HG02981 (cell line): ENCODE results near the gene TNS1.

Experiments
- ATAC-seq: cut with Tn5 transposase; IDR thresholded peaks from one replicate; pipeline ENCODE4 v1.9.1; 2021; ENCODE audit warnings: mild to moderate bottlenecking, moderate library complexity; ENCODE audit not compliant: unreplicated experiment

Gene TNS1

DNA sequence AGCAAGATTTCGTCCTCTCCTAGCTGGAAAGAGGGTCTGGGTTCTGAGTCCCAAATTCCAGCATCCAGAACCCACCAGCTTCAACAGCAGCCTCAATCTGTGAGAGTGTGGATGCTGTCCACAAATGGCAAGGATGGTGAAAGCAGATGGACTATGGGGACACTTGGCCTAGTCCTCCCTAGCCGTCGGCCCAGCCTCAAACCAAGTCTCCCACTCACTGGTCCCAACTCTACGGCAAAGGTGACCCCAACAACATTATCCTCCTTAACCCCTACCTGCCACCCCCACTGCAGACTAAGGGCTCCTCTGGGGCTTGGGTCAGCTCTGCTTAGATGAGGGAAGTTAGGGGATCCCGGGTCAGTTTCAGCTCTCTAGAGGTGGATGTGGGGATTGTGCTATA lies 57.3 kb downstream of the TNS1 start:
- no peak for ATAC-seq

DNA sequence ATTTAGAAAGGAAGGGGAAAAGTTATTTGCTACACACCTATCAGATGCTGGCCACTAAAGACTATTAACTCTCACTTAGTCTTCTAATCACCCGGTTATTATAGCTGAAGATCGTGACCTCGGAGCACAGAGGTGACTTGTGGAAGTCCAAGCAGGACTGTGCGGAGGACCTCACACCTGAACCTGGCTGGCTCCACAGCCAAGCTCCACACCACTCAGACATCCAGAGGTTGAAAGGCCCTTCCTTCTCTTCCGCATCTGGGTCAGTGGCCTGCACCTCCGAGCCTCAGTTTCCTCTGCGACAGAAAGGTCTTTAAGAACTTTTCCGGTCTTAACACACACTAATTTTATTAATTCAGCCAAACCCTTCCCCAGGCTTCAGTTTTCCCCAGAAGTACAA lies 57.9 kb downstream of the TNS1 start:
- ATAC-seq = no peak

DNA sequence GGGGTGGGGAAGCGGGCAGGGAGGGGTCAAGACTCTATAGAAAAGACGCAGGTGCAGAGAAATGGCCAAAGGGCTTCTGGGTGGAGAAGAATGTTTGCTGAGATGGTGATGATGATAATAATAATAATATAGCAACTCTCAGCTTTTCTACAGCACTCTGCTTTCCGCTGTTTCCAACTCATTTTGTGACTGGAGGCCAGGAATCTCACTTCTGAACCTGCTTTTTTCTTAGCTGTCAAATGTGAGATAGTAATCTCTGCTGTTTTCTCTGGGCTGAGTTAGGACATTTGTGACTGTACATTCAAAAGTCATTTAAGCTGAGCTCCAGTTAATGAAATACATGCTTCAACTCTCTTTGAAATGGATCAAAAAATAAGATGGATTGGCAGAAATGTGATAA lies 58.4 kb downstream of the TNS1 start:
- ATAC-seq = no peak

DNA sequence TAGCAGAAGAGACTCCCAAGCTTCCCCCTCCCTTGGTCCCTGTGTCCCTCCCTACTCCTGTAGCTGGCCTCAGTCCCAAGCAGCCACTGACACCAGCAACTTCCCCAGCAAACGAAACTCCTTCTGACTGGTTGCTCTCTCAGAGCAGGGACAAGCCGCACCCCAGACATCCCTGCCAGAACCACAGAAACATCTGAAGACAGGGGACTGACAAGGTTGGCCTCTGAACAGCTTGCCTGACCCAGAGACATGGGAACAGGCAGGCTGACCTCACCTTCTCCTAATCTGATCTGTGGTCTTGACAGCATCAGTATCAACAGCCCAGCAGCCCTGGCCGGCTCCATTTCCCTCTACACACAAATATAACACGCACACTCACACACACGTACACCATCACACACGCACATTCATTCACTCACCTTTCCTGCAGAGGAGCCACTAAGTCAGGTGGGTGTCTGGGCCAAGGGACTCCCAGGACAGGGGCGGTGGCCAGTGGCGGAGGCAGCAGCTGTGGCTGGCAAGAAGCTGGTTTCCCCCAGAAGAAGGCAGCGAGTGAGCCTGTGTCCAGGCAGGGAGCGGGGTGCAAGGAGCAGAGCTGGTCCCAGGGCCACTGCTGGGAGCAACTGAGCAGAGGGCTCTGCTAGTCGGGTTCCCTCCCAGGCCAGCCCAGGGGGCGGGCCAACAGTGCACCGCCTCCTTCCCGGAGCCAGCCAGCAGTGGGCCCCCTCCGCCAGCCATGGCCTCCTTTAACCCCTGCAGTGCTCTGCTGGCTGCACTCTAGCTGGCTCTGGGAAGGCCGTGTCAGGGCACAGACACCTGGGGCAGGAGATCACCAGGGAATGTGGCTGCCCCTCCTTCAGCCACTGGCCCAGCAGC lies 59.1 kb downstream of the TNS1 start:
- no peak for ATAC-seq

DNA sequence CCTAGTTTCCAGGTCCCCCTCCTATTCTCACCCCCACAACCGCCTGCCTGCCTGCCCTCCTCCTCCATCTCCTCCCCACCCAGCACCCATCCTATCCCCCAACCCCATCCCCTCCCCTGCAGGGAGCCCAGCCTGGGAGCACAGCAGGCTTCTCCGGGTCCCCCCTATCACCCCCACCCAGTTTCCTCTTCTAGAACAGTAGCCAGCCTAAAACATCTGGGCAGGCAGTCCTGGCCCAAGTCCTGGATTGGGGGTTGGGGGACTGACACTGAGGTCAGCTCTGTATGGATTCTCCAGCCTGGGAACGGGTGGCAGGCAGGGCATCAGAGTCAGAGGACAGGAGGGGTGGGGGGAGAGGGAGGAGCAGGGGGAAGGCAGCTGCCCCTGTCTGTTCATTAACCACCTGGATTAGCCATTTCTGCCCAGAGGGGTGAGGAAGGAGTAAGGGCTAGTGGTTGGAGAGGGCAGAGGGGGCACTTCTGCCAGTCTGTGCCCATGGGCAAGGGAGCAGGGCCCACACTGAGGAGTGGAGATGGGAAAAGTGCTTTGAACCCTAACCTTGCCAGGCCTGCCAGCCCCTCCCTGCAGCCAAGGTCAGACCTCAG lies 60.0 kb downstream of the TNS1 start:
- ATAC-seq = no peak

DNA sequence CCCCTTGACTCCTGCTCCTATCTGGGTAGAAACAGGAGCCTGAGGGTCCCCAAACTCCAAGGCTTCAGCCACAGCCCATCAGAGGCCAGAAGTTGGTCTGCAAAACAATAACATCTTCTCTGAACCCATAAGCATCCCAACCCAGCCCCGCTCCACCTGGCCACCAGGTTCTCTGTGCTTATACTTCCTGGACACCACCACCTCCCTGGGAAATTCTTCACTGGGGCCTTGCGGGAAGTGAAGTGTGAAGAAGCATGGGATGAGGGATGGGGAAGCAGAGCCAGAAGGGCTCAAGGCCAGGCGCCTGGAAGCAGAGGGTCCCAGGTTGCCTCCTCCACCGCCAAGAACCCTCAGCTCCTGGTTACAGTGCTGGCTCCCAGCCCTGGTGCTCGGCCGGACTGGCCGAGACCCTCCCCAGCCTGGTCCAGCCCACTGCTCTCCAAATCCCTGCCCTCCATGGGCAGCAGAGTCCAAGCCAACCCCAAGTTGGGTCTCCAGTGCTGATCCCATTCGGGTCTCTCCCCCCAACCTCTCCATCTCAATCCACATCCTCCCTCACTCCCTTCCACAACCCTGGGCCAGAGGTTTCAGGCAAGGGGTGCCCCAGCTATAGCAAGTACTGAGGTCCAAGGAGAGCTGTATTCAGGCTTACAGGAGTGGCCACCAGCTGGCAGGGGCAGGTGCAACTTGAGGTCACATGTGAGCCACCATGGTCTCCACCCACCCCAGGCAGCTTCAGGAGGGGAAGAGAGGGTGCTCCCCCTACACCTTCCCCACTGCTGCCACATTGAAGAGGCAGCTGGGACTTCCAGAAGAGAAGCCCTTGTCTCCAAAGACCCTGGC lies 60.7 kb downstream of the TNS1 start:
- no peak for ATAC-seq

DNA sequence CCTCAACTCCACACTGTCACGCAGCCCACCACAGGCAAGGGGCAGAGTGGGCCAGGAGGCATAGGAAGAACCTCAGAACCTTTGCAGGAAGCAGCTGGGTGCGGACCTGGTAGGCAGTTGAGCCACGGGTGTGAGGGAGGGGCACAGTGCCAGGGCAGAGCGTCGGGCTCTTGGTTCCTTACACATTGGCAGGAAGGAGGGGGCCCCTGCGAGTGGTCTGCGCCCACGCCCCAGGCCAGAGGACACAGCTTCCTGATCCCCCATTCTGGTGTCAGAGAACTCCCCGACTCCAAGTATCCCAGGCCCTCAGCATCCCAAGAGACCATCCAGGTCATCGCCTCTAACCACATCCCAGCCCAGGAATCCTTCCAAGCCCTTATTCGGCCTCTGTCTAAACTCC lies 61.5 kb downstream of the TNS1 start:
- no peak for ATAC-seq

DNA sequence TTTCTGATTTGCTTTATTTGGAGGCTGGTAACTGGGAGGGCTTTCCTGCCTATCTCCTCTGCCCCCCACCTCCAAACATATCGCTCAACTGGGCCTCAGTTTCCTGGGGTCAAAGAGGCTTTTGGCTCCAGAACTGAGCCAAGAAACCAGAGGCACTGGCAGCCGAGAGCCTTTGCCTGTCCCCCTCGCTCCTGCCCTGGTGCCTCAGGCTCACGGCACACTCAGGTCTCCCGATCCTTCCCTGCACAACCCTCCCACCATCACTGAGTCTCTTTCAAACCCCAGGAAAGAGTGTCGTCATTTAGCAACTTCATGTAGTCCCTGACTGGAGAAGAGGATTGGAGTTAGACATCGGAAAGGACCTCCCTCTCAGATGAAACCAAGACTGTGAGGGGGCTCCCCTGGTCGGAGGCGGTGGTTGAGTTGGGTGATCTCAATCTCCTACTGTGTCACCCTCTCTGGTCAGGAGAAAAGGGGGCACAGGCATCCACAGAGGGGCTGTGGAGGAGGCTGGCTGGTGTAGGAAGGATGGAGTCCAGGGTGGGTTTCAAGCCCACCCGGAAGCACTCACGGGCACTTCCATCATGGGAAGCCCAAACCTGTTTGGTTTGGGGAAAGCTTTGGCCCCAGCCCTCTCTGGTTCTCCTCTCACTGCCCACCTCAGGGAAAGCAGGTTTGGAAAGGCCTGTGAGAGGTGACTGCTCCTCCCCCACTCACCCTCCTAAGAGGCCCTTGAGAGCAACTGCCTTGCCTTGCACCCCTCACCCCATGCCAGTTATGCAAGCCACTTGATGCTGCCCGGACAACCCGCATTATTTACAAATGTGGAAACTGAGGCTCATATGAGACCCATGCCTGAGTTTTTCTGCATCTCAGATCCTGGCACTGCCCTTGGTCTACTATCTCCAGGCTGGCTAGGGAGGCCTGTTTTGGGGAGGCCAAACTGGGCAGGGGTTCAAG lies 62.3 kb downstream of the TNS1 start:
- no peak for ATAC-seq

DNA sequence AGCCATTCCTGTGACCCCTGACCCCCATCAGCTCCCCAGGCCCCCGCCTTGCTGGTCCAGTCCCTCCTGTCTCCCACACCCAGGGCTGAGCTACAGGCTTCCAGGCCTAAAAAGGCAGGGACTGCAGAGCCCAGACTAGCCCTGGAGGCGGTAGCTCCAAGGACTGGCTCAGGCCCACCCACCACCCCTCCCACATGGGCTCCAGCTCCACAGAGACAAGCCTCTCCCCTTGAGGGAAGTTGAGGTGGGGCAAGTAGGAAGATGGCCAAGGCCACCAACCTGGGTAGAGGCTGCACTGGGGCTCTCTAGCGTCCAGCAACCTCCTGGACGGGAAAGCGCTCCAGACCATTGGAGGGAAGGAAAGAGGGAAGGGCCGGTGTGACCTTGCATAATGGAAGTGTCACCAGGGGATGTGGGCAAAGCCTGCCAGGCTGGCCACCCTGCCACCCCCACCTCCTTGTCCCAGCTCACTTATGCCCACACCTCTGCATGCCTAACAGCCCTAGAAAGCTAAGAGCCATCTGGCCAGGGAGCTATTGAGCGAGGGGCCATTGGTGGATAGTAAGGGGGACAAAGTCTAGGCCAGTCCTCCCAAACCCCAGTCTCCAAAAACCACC lies 63.1 kb downstream of the TNS1 start:
- ATAC-seq = no peak

DNA sequence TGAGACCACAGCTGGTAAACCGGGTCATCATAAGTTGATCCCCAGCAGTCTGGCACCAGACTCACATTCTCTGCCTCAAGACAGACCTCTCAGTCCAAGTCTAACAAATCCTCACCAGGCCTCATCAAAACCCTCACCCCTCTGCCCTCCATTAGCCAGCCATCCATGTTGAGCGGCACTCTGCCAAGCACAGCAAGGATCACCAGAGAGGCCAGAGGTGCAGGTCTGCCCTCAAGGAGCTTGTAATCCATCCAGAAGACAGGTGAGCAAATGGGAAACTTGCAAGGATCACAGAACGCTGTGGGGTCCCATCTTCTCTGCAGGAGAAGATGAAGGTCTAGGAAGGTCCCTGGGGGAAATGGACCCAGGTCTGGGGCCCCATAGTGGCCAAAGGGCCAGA lies 63.6 kb downstream of the TNS1 start:
- ATAC-seq = no peak

DNA sequence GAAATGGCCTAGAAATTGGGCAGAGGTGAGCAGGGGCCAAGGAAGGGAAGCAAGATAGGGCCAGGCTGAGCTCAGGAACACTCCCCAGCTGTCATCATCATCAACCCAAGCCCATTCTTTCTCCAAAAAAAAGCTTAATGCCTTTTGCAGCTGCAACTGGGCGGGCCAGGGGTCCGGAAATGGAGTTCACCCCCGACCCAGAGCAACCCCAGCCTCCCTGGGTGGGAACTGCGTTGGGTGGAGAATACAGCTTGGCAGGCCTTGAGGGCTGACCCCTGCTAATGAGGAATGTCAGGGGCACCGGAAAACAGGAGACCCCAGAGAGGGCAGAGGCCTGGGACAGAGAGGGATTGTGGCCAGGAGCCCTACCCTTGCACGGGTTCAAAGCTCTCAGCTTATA lies 64.8 kb downstream of the TNS1 start:
- ATAC-seq = no peak

DNA sequence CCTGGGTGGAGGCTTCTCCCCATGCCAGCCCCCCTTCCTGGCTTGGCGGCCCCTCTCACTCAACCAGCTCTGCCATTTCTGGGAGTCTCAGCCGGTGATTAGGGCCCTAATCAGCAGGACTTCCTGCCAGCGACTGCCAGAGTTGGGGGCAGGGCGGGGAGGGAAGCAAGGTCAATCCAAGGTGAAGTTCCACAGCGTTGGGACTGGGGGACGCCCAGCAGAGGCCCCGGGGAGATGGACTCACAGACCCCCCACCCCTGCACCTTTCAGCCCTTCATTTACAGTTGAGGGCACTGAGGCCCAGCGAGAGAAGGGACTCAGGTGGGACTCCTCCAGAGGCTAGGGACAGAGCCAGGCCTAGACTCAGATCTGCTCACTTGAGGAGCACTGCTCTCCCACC lies 65.3 kb downstream of the TNS1 start:
- ATAC-seq = no peak

DNA sequence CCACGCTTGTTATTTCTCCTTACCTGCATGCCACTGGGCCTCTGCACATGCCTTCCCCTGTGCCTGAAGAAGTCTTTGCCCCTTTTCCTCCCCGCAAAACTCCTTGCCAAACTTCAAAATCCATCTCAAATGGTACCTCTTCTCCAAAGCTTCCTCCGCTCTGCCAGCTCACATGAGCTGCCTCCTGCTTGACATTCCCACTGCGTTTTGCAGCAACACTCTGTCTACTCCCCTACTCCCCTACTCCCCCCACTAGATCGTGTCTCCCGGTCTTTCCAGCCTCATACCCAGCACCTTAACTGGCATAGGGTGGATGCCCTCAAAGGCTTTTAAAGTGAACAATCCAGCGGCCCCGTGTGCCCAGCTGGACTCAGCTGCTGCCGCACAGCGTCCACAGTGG lies 65.8 kb downstream of the TNS1 start:
- ATAC-seq = no peak

DNA sequence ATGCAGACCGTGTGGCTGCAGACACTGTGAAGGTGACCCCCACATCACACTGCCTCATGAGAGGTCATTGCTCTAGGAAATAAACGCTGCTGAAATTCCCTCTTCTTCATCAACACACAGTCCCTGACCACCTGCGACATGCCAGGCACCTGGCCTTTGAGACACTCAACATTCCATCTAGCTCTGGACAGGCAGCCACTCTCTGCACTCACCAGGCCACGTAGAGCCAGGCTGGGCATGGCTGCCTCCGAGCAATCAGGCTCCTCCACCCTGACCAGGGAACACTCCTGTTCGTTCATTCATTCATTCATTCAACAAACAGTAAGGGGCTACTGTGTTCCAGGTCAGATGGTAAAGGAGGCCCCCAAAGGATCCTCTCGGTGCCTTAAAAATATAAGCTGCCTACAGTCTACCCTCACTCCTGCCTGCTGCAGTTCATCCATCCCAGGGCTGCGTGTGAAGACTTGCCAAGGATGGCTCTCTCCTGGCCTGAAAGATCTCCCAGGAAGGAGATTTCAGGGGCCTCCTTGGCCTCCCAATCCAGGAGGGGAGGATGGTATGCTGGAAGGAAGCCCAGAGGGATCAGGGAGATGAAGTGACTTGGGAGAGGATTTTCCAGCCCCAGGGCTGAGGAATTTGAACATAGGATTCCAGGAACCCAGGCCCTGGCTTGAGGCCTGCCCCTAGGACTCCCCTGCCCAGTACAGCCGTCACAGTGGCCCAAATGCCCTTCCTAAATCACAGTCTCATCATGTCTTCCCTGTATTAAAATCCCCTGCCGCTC lies 66.7 kb downstream of the TNS1 start:
- ATAC-seq = no peak

DNA sequence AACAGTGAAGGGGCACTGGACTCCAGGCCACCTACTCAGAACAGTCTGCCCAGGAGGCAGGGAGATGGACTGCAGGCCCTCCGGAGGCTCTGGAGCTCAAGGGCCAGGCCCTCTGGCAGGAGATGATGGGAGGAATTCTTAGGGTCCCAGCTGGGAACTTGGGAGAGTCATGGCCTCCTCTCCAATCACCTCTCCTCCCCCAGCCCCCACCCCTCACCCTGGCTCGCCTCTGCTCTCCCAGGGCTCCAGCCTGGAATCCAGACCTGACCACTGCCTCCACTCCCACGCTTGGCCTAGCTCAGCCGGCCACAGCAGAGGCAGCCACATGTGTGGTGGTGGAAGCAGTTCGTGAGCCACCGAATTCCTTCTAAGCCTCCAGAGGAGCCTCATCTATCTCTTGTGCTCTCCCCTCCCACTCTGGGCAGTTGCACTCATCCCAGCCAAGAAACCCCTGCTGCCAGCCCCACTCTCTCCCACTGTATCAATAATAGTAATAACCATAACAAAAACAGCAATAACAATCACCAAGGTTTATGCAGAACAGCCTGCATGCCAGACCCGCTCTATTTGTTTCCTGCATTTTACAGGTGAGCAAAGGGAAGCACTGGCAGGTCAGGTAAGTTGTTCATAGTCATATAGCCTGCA lies 67.4 kb downstream of the TNS1 start:
- no peak for ATAC-seq

DNA sequence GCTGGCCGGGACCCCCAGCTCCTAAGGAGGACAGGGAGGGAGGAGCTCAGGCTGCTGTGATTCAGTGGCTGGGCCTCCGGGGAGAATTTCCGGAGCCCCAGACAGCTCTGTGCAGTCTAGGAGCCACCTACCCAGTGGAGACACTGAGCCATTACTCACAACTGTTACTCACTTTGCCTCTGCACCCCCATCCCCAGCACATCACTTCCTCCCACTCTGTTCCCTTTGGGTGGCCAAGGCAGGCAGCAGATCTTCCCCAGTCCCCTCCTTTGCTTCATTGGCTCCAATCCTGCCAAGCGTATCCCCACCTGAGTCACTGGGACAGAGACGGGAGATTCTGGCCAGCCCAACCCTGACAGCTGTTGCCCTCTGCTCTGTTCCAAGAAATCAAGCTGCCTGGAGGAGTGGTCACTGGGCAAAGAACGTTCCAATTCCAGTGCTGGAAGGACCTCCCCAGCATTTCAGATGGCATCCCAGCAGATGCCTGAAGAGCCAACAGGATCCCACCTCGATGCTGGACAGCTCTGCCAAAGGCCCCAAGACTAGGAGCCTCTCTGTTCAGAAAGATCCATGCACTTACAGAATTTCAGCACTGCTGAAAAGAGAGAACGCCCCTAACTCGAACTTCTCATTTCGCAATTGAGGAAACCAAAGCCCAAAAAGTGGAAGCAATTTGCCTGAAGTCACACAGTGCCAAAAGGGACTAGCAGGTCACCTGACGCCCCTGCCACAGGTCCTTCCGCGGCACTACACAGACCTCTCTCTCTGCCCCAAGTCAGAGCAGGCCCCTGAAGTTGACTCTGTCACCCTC lies 68.3 kb downstream of the TNS1 start:
- ATAC-seq = no peak

DNA sequence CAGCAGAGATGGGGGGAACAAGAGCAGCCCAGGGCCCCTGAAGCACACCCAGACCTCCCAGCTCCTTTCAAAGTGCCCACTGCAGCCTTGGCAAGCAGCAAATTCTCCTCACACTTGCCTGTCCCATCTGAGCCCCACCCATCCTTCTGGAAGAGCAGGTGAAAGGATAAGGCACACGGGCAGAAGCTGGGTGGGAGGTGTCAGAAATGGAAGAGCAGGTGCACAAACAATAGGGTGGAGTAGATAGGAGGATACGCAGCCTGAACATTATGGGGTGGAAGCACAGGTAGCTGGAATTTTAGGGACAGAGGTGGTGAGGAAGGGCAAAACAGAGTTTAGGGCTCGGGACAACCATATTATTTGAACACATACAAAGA lies 69.2 kb downstream of the TNS1 start:
- ATAC-seq = no peak
